Fibroblast of lung (primary cell): Measurements from ENCODE around the gene IGFL1. TPM values are rescaled to one million over a fixed set of nuclear protein-coding genes. Genes with fewer than 3 reads are reported as not detected.

Source experiments
- DNase-seq, 2 donors: peaks; one replicate each; pipeline versions ENCODE4 v3.0.0 to v3.0.0-alpha.2; 2010; ENCODE audit warnings: low read depth in 2 of 2
- H2AFZ ChIP-seq: 2 replicates; pipeline ENCODE4 v1.5.1; 2012; ENCODE audit warnings: low read length, control low read depth, inconsistent platforms
- H3K27ac ChIP-seq: 2 replicates; pipeline ENCODE4 v1.5.1; 2011; ENCODE audit warnings: low read length, control low read depth; ENCODE audit not compliant: insufficient read depth
- H3K27me3 ChIP-seq: 2 replicates; pipeline ENCODE4 v1.5.1; 2011; ENCODE audit warnings: mild to moderate bottlenecking, low read length; ENCODE audit not compliant: control insufficient read depth, insufficient read depth
- H3K36me3 ChIP-seq: 2 replicates; pipeline ENCODE4 v1.5.1; 2011; ENCODE audit warnings: low read length; ENCODE audit not compliant: control insufficient read depth, insufficient read depth
- H3K4me1 ChIP-seq: 2 replicates; pipeline ENCODE4 v1.5.1; 2011; ENCODE audit warnings: low read length; ENCODE audit not compliant: control insufficient read depth, insufficient read depth; ENCODE audit errors: extremely low read depth
- H3K4me2 ChIP-seq: 2 replicates; pipeline ENCODE4 v1.5.1; 2011; ENCODE audit warnings: low read length, control low read depth; ENCODE audit not compliant: insufficient read depth; ENCODE audit errors: extremely low read depth
- H3K4me3 ChIP-seq, 4 experiments: fragments of 200-600 bp in 1 of 4; sonication (generic) in 1 of 4; replicated peaks in 1 of 4; 2 replicates each; pipeline ENCODE4 v1.5.1; 2011 to 2016; ENCODE audit warnings: low read length in 4 of 4, low read depth in 3 of 4, mild to moderate bottlenecking in 3 of 4, control low read depth in 2 of 4, inconsistent platforms in 1 of 4, mixed read lengths in 1 of 4; ENCODE audit not compliant: insufficient read depth in 1 of 4; ENCODE audit errors: control extremely low read depth in 1 of 4
- H3K79me2 ChIP-seq: 2 replicates; pipeline ENCODE4 v1.5.1; 2012; ENCODE audit warnings: mild to moderate bottlenecking, low read length, inconsistent platforms; ENCODE audit not compliant: control insufficient read depth, insufficient read depth
- H3K9ac ChIP-seq: 2 replicates; pipeline ENCODE4 v1.5.1; 2011; ENCODE audit warnings: mild to moderate bottlenecking, low read length, control low read depth; ENCODE audit not compliant: insufficient read depth
- H3K9me3 ChIP-seq: 2 replicates; pipeline ENCODE4 v1.5.1; 2012; ENCODE audit warnings: low read depth, low read length; ENCODE audit not compliant: control insufficient read depth, insufficient read depth
- H4K20me1 ChIP-seq: 2 replicates; pipeline ENCODE4 v1.5.1; 2011; ENCODE audit warnings: low read length; ENCODE audit not compliant: control insufficient read depth, insufficient read depth; ENCODE audit errors: extremely low read depth
- CTCF ChIP-seq, 2 donors: IDR thresholded peaks in 1 of 2; conservative IDR thresholded peaks in 1 of 2; 1 replicate in 1 of 2; 2 replicates in 1 of 2; pipeline ENCODE4 v1.5.1; 2011 to 2012; ENCODE audit warnings: low read length in 2 of 2, control low read depth in 1 of 2, inconsistent platforms in 1 of 2, low read depth in 1 of 2, mild to moderate bottlenecking in 1 of 2
- EZH2 ChIP-seq: IDR thresholded peaks from 2 replicates; pipeline ENCODE4 v1.5.1; 2012; ENCODE audit warnings: low read length, control low read depth, mild to moderate bottlenecking; ENCODE audit errors: missing control alignments
- polyA plus RNA-seq, 2 donors: library from polyadenylated mRNA; depleted of rRNA in 1 of 2; stranded (reverse) in 1 of 2; unstranded in 1 of 2; fragments of >200 nt; gene quantifications; 2 replicates each; pipeline ENCODE4 v1.2.1, GENCODE V29; 2011 to 2012; ENCODE audit warnings: missing spikeins in 1 of 2
- total RNA-seq: library from RNA; depleted of rRNA; stranded (reverse); fragments of >200 nt; gene quantifications from 2 replicates; pipeline ENCODE4 v1.2.1, GENCODE V29; 2014

The IGFL1 gene
- total and polyA plus RNA-seq, 2 donors (not counting 1 experiment from before 2014, with no cell fraction given): not detected

GRCh38 chr19:46265217-46265828, 35.8 kb downstream of the IGFL1 start:
- Histone ChIP-seq H2AFZ (no peak overlapping the region), H3K36me3 (no peaks in the 10 kb centered on the region), H3K27ac (no peak overlapping the region), H3K27me3 (peaks cover 2% of the 10 kb centered on the region), H4K20me1 (no peaks in the 10 kb centered on the region), H3K4me3 (no peak overlapping the region), H3K79me2 (no peaks in the 10 kb centered on the region), H3K4me1 (no peaks in the 10 kb centered on the region), H3K9ac (no peak overlapping the region), H3K4me2 (no peak overlapping the region), H3K9me3 (no peaks in the 10 kb centered on the region)
- peak; percentile 71 to 82 for DNase-seq
- TF ChIP-seq CTCF (conservative IDR thresholded peaks at IDR 0.05 in 1 of 2, IDR thresholded peaks at IDR 0.05 in 1 of 2; ENCODE audit: low read depth in 1 of 2, low read length in 2 of 2): peak; percentile 82 to 87
- no peak for TF ChIP-seq EZH2

GRCh38 chr19:46269101-46269500, 39.6 kb downstream of the IGFL1 start:
- Histone ChIP-seq H3K27me3 (no peaks in the 10 kb centered on the region), H3K4me3 (no peak overlapping the region)

More at GRCh38 chr19:46269101-46269500, 39.6 kb downstream of the IGFL1 start:
- no peaks in the 10 kb centered on the region for H3K4me1 ChIP-seq
- no peak overlapping the region for H2AFZ ChIP-seq
- H3K4me2 ChIP-seq: no peak overlapping the region
- no peaks in the 10 kb centered on the region for H3K36me3 ChIP-seq
- no peak overlapping the region for H3K9ac ChIP-seq
- H4K20me1 ChIP-seq: no peaks in the 10 kb centered on the region
- H3K9me3 ChIP-seq: no peaks in the 10 kb centered on the region
- DNase-seq: no peak
- H3K79me2 ChIP-seq: no peaks in the 10 kb centered on the region
- TF ChIP-seq EZH2 (no peak), CTCF (conservative IDR thresholded peaks at IDR 0.05 in 1 of 2, IDR thresholded peaks at IDR 0.05 in 1 of 2; ENCODE audit: low read depth in 1 of 2, low read length in 2 of 2) (no peak)
- no peak overlapping the region for H3K27ac ChIP-seq
